Panc1 (cell line): ENCODE results near the gene ZNF785.

Experiments
- CTCF ChIP-seq: fragments of 450-650 bp; IDR thresholded peaks from 2 replicates; pipeline ENCODE4 v1.5.1; 2017; ENCODE audit warnings: mild to moderate bottlenecking
- POLR2AphosphoS5 ChIP-seq: IDR thresholded peaks from 2 replicates; pipeline ENCODE4 v1.6.1; 2012; ENCODE audit warnings: mild to moderate bottlenecking, low read depth, low read length, moderate library complexity
- TCF7L2 ChIP-seq: IDR thresholded peaks from 2 replicates; pipeline ENCODE4 v1.6.1; 2011; ENCODE audit warnings: mild to moderate bottlenecking, low read depth, low read length, inconsistent platforms
- TF ChIP-seq, protein P1 (sequence below), 2 experiments: IDR thresholded peaks; 2 replicates each; pipeline ENCODE4 v1.6.1; 2011 to 2012; ENCODE audit warnings: low read depth in 2 of 2, control low read depth in 1 of 2, low read length in 1 of 2, mild to moderate bottlenecking in 1 of 2, moderate library complexity in 1 of 2; ENCODE audit not compliant: insufficient read depth in 1 of 2

GRCh38 chr16:30622455-30623032 is 37.0 kb upstream of the ZNF785 start:
- no peak for TF ChIP-seq POLR2AphosphoS5
- TF ChIP-seq, protein P1, sequence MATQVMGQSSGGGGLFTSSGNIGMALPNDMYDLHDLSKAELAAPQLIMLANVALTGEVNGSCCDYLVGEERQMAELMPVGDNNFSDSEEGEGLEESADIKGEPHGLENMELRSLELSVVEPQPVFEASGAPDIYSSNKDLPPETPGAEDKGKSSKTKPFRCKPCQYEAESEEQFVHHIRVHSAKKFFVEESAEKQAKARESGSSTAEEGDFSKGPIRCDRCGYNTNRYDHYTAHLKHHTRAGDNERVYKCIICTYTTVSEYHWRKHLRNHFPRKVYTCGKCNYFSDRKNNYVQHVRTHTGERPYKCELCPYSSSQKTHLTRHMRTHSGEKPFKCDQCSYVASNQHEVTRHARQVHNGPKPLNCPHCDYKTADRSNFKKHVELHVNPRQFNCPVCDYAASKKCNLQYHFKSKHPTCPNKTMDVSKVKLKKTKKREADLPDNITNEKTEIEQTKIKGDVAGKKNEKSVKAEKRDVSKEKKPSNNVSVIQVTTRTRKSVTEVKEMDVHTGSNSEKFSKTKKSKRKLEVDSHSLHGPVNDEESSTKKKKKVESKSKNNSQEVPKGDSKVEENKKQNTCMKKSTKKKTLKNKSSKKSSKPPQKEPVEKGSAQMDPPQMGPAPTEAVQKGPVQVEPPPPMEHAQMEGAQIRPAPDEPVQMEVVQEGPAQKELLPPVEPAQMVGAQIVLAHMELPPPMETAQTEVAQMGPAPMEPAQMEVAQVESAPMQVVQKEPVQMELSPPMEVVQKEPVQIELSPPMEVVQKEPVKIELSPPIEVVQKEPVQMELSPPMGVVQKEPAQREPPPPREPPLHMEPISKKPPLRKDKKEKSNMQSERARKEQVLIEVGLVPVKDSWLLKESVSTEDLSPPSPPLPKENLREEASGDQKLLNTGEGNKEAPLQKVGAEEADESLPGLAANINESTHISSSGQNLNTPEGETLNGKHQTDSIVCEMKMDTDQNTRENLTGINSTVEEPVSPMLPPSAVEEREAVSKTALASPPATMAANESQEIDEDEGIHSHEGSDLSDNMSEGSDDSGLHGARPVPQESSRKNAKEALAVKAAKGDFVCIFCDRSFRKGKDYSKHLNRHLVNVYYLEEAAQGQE (IDR thresholded peaks at IDR 0.05; ENCODE audit: insufficient read depth in 1 of 2, low read depth in 2 of 2, low read length in 1 of 2): no peak
- TF ChIP-seq CTCF: no peak
- TF ChIP-seq TCF7L2: no peak
